ENCODE results near the gene HOXD8.
A peak's percentile ranks its signal among the peaks of the same experiment; 100 is the strongest.

Gene HOXD8

DNA sequence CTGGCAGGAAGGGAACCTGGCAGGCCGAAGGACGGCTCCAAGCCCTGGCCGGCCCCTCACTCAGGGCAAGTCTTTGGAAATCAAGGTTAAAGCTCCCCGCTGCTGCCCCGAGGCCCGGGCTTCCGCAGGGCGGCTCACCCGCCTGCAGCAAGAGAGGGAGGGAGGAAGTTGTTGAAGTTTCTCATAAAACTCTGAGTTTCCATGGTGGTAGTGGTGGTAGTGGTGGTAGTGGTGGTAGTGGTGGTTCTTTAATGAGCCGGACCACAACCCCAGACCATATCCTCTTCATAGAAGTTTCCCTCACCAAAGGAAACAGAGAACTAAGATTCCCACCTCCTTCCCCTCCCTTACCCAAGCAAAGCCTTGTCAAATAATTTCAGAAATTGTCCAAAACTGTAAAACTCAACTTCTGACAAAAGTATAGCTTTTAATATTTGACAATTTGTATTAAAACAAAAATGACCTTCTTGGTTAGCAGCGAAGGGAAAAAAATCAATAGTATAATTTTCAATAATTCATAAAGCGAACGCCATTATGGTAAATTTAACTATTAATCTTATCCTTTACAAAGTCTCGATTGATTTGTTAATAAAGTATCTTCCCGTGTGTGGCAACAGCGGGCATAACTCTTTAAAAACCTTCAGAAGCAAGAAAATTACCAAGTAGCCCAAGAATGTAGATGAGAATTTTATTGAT lies 14.4 kb upstream of the HOXD8 start:
- H2AK5ac ChIP-seq (ENCODE audit: low read length, severe bottlenecking) = no peak overlapping the region
- H2BK120ac ChIP-seq (ENCODE audit: low read depth, low read length) = no peak overlapping the region
- H3K4me1 ChIP-seq (ENCODE audit: control insufficient read depth, insufficient read depth, low read depth, low read length) = peaks cover 9% of the 10 kb centered on the region
- H3K4me3 ChIP-seq (ENCODE audit: insufficient read depth in 1 of 2, low read depth in 1 of 2, low read length in 2 of 2) = no peak overlapping the region
- no peak overlapping the region for H2BK15ac ChIP-seq (ENCODE audit: low read depth, poor library complexity, severe bottlenecking)
- no peak overlapping the region for H3K4ac ChIP-seq (ENCODE audit: low read depth in 1 of 2, low read length in 2 of 2)
- no peak overlapping the region for H2AFZ ChIP-seq (ENCODE audit: low read depth, low read length)
- H2BK12ac ChIP-seq (ENCODE audit: low read length in 2 of 2) = no peak overlapping the region
- no peak overlapping the region for H3K27ac ChIP-seq (ENCODE audit: low read length, poor library complexity, severe bottlenecking)
- no peak overlapping the region for H4K91ac ChIP-seq (ENCODE audit: low read length)
- no peak overlapping the region for H3K18ac ChIP-seq (ENCODE audit: low read depth in 1 of 2, low read length in 2 of 2)
- H3K27me3 ChIP-seq (ENCODE audit: control insufficient read depth in 1 of 2, insufficient read depth in 1 of 2, low read length in 2 of 2) = peaks cover 97 to 99% of the 10 kb centered on the region in 2 experiments
- no peak overlapping the region for H3K9ac ChIP-seq (ENCODE audit: low read length)
- H3K23ac ChIP-seq (ENCODE audit: low read length in 2 of 2) = no peak overlapping the region
- H4K8ac ChIP-seq (ENCODE audit: low read length) = no peak overlapping the region
- no peak overlapping the region for H2BK5ac ChIP-seq (ENCODE audit: low read depth, low read length, poor library complexity, severe bottlenecking)
- H3K14ac ChIP-seq (ENCODE audit: low read length in 2 of 2) = no peak overlapping the region
- no peaks in the 10 kb centered on the region for H3K36me3 ChIP-seq (ENCODE audit: control insufficient read depth in 1 of 2, insufficient read depth in 2 of 2, low read depth in 1 of 2, low read length in 2 of 2)
- 0% methylated on average over 3 of the region's 16 CpGs for WGBS
- no peak overlapping the region for H3K4me2 ChIP-seq (ENCODE audit: low read length, poor library complexity, severe bottlenecking)
- no peaks in the 10 kb centered on the region for H3K79me1 ChIP-seq (replicated peaks; ENCODE audit: low read length, poor library complexity, severe bottlenecking)
- no peak for DNase-seq
- H3K9me3 ChIP-seq (ENCODE audit: control insufficient read depth, low read length) = no peaks in the 10 kb centered on the region

GRCh38 chr2:176115883-176116813 lies 13.4 kb upstream of the HOXD8 start, which contains the start of gene HOXD10:
TSS of gene HOXD10 (plus strand) at chr2:176116778. CDS start at chr2:176116834, 56 bp downstream.
- Histone ChIP-seq H2AK5ac (ENCODE audit: low read length, severe bottlenecking) (no peak within 1 kb of the TSS), H3K4me1 (ENCODE audit: control insufficient read depth, insufficient read depth, low read depth, low read length) (peaks cover 9% of the 10 kb centered on the region), H3K18ac (ENCODE audit: low read depth in 1 of 2, low read length in 2 of 2) (no peak within 1 kb of the TSS), H2BK120ac (ENCODE audit: low read depth, low read length) (no peak within 1 kb of the TSS), H3K36me3 (ENCODE audit: control insufficient read depth in 1 of 2, insufficient read depth in 2 of 2, low read depth in 1 of 2, low read length in 2 of 2) (no peaks in the 10 kb centered on the region), H2BK15ac (ENCODE audit: low read depth, poor library complexity, severe bottlenecking) (no peak within 1 kb of the TSS), H2BK5ac (ENCODE audit: low read depth, low read length, poor library complexity, severe bottlenecking) (no peak within 1 kb of the TSS), H3K27ac (ENCODE audit: low read length, poor library complexity, severe bottlenecking) (no peak within 1 kb of the TSS), H4K91ac (ENCODE audit: low read length) (no peak within 1 kb of the TSS), H4K8ac (ENCODE audit: low read length) (no peak within 1 kb of the TSS), H3K14ac (ENCODE audit: low read length in 2 of 2) (no peak within 1 kb of the TSS), H3K9me3 (ENCODE audit: control insufficient read depth, low read length) (no peaks in the 10 kb centered on the region), H3K79me1 (replicated peaks; ENCODE audit: low read length, poor library complexity, severe bottlenecking) (no peaks in the 10 kb centered on the region), H3K4me2 (ENCODE audit: low read length, poor library complexity, severe bottlenecking) (no peak within 1 kb of the TSS), H2AFZ (ENCODE audit: low read depth, low read length) (no peak within 1 kb of the TSS), H3K4me3 (ENCODE audit: insufficient read depth in 1 of 2, low read depth in 1 of 2, low read length in 2 of 2) (peak within 1 kb of the TSS; percentile 18 to 70), H3K27me3 (ENCODE audit: control insufficient read depth in 1 of 2, insufficient read depth in 1 of 2, low read length in 2 of 2) (peaks cover 97 to 99% of the 10 kb centered on the region in 2 experiments), H3K23ac (ENCODE audit: low read length in 2 of 2) (no peak within 1 kb of the TSS), H2BK12ac (ENCODE audit: low read length in 2 of 2) (no peak within 1 kb of the TSS), H3K4ac (ENCODE audit: low read depth in 1 of 2, low read length in 2 of 2) (no peak within 1 kb of the TSS), H3K9ac (ENCODE audit: low read length) (peak within 1 kb of the TSS; percentile 43)
- DNase-seq = no peak
- 5% methylated on average over 66 of the region's 66 CpGs for WGBS

DNA sequence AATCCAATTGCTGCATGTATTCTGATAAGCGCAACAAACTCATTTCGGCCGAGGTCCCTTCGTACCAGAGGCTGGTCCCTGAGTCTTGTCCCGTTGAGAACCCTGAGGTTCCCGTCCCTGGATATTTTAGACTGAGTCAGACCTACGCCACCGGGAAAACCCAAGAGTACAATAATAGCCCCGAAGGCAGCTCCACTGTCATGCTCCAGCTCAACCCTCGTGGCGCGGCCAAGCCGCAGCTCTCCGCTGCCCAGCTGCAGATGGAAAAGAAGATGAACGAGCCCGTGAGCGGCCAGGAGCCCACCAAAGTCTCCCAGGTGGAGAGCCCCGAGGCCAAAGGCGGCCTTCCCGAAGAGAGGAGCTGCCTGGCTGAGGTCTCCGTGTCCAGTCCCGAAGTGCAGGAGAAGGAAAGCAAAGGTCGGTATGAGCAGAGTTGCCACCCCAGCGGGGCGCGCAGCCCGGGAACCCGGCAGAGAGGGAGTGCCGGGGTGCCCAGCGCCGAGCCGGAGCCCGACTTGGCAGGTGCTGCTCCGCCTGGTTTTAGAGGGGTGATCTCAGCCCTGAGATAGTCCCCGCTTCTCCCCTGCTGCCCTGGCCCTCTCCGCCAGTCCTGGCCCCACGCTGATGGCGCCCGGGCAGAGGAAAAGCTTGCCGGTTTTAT lies 12.2 kb upstream of the HOXD8 start:
- Histone ChIP-seq H3K4me2 (ENCODE audit: low read length, poor library complexity, severe bottlenecking) (no peak overlapping the region), H3K14ac (ENCODE audit: low read length in 2 of 2) (no peak overlapping the region), H3K27me3 (ENCODE audit: control insufficient read depth in 1 of 2, insufficient read depth in 1 of 2, low read length in 2 of 2) (peaks cover 94 to 99% of the 10 kb centered on the region in 2 experiments), H3K4me1 (ENCODE audit: control insufficient read depth, insufficient read depth, low read depth, low read length) (peaks cover 14% of the 10 kb centered on the region), H3K27ac (ENCODE audit: low read length, poor library complexity, severe bottlenecking) (no peak overlapping the region), H3K4ac (ENCODE audit: low read depth in 1 of 2, low read length in 2 of 2) (no peak overlapping the region), H2AK5ac (ENCODE audit: low read length, severe bottlenecking) (no peak overlapping the region), H3K36me3 (ENCODE audit: control insufficient read depth in 1 of 2, insufficient read depth in 2 of 2, low read depth in 1 of 2, low read length in 2 of 2) (no peaks in the 10 kb centered on the region), H4K8ac (ENCODE audit: low read length) (no peak overlapping the region), H3K79me1 (replicated peaks; ENCODE audit: low read length, poor library complexity, severe bottlenecking) (no peaks in the 10 kb centered on the region), H4K91ac (ENCODE audit: low read length) (no peak overlapping the region), H3K18ac (ENCODE audit: low read depth in 1 of 2, low read length in 2 of 2) (no peak overlapping the region), H2BK5ac (ENCODE audit: low read depth, low read length, poor library complexity, severe bottlenecking) (no peak overlapping the region), H3K9me3 (ENCODE audit: control insufficient read depth, low read length) (no peaks in the 10 kb centered on the region), H3K4me3 (ENCODE audit: insufficient read depth in 1 of 2, low read depth in 1 of 2, low read length in 2 of 2) (peak overlapping the region in 1 of 2 experiments; percentile 70), H2BK15ac (ENCODE audit: low read depth, poor library complexity, severe bottlenecking) (no peak overlapping the region), H2AFZ (ENCODE audit: low read depth, low read length) (no peak overlapping the region), H3K9ac (ENCODE audit: low read length) (no peak overlapping the region), H2BK120ac (ENCODE audit: low read depth, low read length) (no peak overlapping the region), H2BK12ac (ENCODE audit: low read length in 2 of 2) (no peak overlapping the region), H3K23ac (ENCODE audit: low read length in 2 of 2) (no peak overlapping the region)
- WGBS = 62% methylated on average over 40 of the region's 40 CpGs
- no peak for DNase-seq

All from mesenchymal stem cell (in vitro differentiated cells and primary cell).